22Rv1 (cell line): ENCODE measurements around the gene LRRC45.

Experiments used
- H3K27ac ChIP-seq: fragments of 450-650 bp; 2 replicates; pipeline ENCODE4 v1.5.1; 2017
- CTCF ChIP-seq: fragments of 450-650 bp; IDR thresholded peaks from 2 replicates; pipeline ENCODE4 v1.5.1; 2017; ENCODE audit warnings: mild to moderate bottlenecking
- ZFX ChIP-seq: fragments of 450-650 bp; IDR thresholded peaks from 2 replicates; pipeline ENCODE4 v1.6.1; 2017; ENCODE audit warnings: antibody characterized with exemption, borderline replicate concordance

The LRRC45 gene

GRCh38 chr17:82080048-82080788 is 57.1 kb downstream of the LRRC45 start:
- no peak overlapping the region for H3K27ac ChIP-seq
- TF ChIP-seq ZFX, result no peak
- TF ChIP-seq CTCF, result no peak
